NCI-H2227 treated with DMSO at 0.1 percent for 48 hours (cell line): ENCODE results near the gene LENG9.
"Not testable (repeated sequence)": the region's sequence is repeated elsewhere in the genome, so short reads cannot be mapped to it uniquely, and the experiment has no call there.

ENCODE experiments used
- DNase-seq: peaks from one replicate; lab custom pipeline; 2025; lab: John Stamatoyannopoulos, UW

Gene LENG9

GRCh38 chr19:54463531-54464043 lies at the start of gene LENG9:
LENG9 (minus strand) TSS chr19:54463778; CDS start chr19:54463526, 252 bp downstream.
- DNase-seq: peak; percentile 27

GRCh38 chr19:54509200-54509940 lies 45.8 kb upstream of the LENG9 start:
- DNase-seq: not testable (repeated sequence)

- not testable (repeated sequence) for DNase-seq
Measured at GRCh38 chr19:54508487-54508886, 44.9 kb upstream of the LENG9 start.

- DNase-seq: no peak
Measured at GRCh38 chr19:54507824-54508223, 44.2 kb upstream of the LENG9 start.

- DNase-seq: not testable (repeated sequence)
Measured at GRCh38 chr19:54507038-54507717, 43.6 kb upstream of the LENG9 start.

GRCh38 chr19:54506079-54506478 lies 42.5 kb upstream of the LENG9 start:
- DNase-seq: no peak

- DNase-seq: not testable (repeated sequence)
Measured at GRCh38 chr19:54505542-54505941, 42.0 kb upstream of the LENG9 start.

GRCh38 chr19:54502518-54503048 lies 39.0 kb upstream of the LENG9 start, which contains the start of gene LAIR2:
LAIR2 (plus strand) TSS chr19:54502831; CDS start chr19:54502919, 88 bp downstream.
- DNase-seq: no peak

GRCh38 chr19:54498451-54498772 lies 34.8 kb upstream of the LENG9 start:
- DNase-seq: not testable (repeated sequence)

- not testable (repeated sequence) for DNase-seq
Measured at GRCh38 chr19:54497747-54498450, 34.3 kb upstream of the LENG9 start.

GRCh38 chr19:54495284-54495683 lies 31.7 kb upstream of the LENG9 start:
- not testable (repeated sequence) for DNase-seq

- DNase-seq: no peak
Measured at GRCh38 chr19:54493967-54494585, 30.5 kb upstream of the LENG9 start.

- DNase-seq: not testable (repeated sequence)
Measured at GRCh38 chr19:54493056-54493455, 29.5 kb upstream of the LENG9 start.

GRCh38 chr19:54492568-54492967 lies 29.0 kb upstream of the LENG9 start:
- no peak for DNase-seq

GRCh38 chr19:54489766-54490165 lies 26.2 kb upstream of the LENG9 start:
- DNase-seq: no peak

- no peak for DNase-seq
Measured at GRCh38 chr19:54489341-54489740, 25.8 kb upstream of the LENG9 start.

- DNase-seq: no peak
Measured at GRCh38 chr19:54485851-54486250, 22.3 kb upstream of the LENG9 start.

GRCh38 chr19:54484451-54484850 lies 20.9 kb upstream of the LENG9 start:
- no peak for DNase-seq

GRCh38 chr19:54482889-54483288 lies 19.3 kb upstream of the LENG9 start:
- DNase-seq: no peak

- peak; percentile 82 for DNase-seq
Measured at GRCh38 chr19:54481326-54481930, 17.9 kb upstream of the LENG9 start.

- DNase-seq: no peak
Measured at GRCh38 chr19:54480051-54480450, 16.5 kb upstream of the LENG9 start.
